Urinary bladder (tissue), 4 donors: ENCODE results near the gene FAM13A. TPM values are rescaled to one million over a fixed set of nuclear protein-coding genes. Genes with fewer than 3 reads are reported as not detected.
A peak's percentile ranks its signal among the peaks of the same experiment; 100 is the strongest.

Source experiments
- DNase-seq: peaks from one replicate; pipeline ENCODE4 v3.0.0-alpha.2; 2015; ENCODE audit errors: extremely low spot score
- H3K27ac ChIP-seq: one replicate; pipeline ENCODE4 v1.5.1; 2013; ENCODE audit warnings: low read depth, mild to moderate bottlenecking, moderate library complexity
- H3K36me3 ChIP-seq: one replicate; pipeline ENCODE4 v1.6.1; 2013; ENCODE audit warnings: mild to moderate bottlenecking, moderate library complexity; ENCODE audit not compliant: insufficient read depth
- H3K4me1 ChIP-seq: one replicate; pipeline ENCODE4 v1.6.1; 2013; ENCODE audit warnings: mild to moderate bottlenecking, moderate library complexity; ENCODE audit not compliant: insufficient read depth
- H3K4me3 ChIP-seq: one replicate; pipeline ENCODE4 v1.5.1; 2013; ENCODE audit warnings: low read depth, low read length
- WGBS: extraction: QIAGEN DNeasy Blood & Tissue Kit; methylation state at CpG from one replicate; pipeline ENCODE4 v1.1.7; 2013; 5-methylcytosine and 5-hydroxymethylcytosine counted together
- polyA plus RNA-seq: library from polyadenylated mRNA; stranded (reverse); fragments of 200-250 nt; gene quantifications from one replicate; pipeline ENCODE4 v1.2.3, GENCODE V29; 2013
- total RNA-seq: library from RNA; depleted of rRNA; stranded (reverse); fragments of >200 nt; gene quantifications from one replicate; pipeline ENCODE4 v1.2.3, GENCODE V29; 2014
- donor health status: healthy with polysubstance abuse.
- donor health status: healthy.

The FAM13A gene
- total and polyA plus RNA-seq, 2 donors: 21.9 to 85.3 TPM

DNA sequence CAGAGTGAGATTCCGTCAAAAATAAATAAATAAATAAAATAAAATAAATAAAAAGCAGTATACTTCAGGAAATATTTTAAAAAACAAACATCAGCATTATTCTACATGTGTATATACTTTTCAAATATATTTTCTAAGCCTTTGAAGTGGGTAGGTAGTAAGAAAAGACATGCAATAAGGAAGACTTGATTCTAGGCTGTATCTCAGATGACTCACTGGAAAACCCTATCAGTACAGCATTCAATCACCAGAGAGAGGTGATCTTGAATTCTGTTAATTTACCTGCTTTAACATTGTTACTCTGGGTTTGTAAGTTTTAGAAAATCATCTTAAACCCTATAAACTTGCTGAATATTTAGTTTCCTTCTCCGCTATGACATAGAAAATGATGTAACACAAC, 252.8 kb downstream of the FAM13A start:
- no peak overlapping the region for H3K4me3 ChIP-seq
- peaks cover 3% of the 10 kb centered on the region for H3K4me1 ChIP-seq
- WGBS: 88% methylated on average over 2 of the region's 2 CpGs
- DNase-seq: no peak
- no peak overlapping the region for H3K27ac ChIP-seq
- H3K36me3 ChIP-seq: no peaks in the 10 kb centered on the region

- 44% methylated on average over 5 of the region's 5 CpGs for WGBS
- no peak for DNase-seq
- H3K4me1 ChIP-seq: peaks cover 3% of the 10 kb centered on the region
- no peak overlapping the region for H3K4me3 ChIP-seq
- no peaks in the 10 kb centered on the region for H3K36me3 ChIP-seq
- no peak overlapping the region for H3K27ac ChIP-seq
Observed at GRCh38 chr4:88803600-88804096, 253.3 kb downstream of the FAM13A start.

DNA sequence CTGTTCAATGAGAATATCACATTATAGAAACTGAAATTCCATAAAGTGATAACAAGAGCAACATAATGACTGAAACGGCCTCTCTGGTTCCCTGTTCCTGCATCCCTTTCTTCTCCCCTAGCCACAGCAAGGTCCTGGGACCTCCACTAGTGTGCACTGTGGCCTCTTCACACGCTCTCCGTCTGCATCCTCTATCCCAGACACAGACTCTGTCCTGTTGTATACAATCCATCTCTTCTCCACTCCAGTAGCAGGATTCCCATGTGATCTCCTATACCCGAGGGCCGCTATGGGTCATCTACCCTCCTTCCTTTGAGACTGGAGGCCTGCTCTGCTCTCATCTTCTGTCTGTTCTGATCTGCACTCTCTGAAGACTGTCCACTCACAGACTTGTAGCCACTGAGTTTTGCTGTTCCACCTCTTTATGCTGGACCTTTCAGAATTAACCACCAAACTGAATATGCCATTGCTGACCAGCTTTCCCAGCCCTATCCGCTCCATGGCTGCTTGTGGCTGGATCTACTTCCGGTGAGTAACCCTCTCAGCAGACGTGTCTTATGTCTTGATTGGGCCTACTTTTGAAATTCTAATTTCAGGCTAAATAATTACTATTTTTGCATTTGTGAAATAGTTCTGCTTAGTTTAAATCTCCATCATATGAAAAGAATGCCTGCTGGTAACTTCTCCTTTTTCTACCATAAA, 254.2 kb downstream of the FAM13A start:
- WGBS: 89% methylated on average over 8 of the region's 8 CpGs
- Histone ChIP-seq H3K27ac (peak overlapping the region; percentile 2), H3K4me3 (no peak overlapping the region), H3K36me3 (peaks cover 1% of the 10 kb centered on the region), H3K4me1 (peaks cover 3% of the 10 kb centered on the region)
- DNase-seq: no peak

DNA sequence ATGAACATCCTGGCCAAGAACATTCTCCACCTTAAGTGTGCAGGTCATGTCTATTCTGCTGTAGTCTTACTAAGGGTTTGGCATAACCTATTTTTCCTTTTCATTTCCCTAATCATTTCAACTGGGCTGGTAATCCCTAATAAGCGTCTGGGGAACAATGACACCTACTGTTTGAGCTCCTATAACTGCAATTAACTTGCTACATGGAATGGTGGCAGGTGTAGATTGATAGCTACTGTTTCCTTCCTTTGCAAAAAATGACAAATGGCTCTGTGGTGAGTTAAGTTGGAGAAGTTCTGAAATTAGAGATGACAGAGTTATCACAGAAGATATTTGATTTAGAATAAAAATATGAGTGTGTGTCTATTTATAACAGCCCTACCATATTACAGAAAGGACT, 254.8 kb downstream of the FAM13A start:
- 76% methylated on average over 1 of the region's 1 CpG for WGBS
- H3K36me3 ChIP-seq: peaks cover 1% of the 10 kb centered on the region
- peaks cover 3% of the 10 kb centered on the region for H3K4me1 ChIP-seq
- no peak overlapping the region for H3K4me3 ChIP-seq
- no peak overlapping the region for H3K27ac ChIP-seq
- no peak for DNase-seq

DNA sequence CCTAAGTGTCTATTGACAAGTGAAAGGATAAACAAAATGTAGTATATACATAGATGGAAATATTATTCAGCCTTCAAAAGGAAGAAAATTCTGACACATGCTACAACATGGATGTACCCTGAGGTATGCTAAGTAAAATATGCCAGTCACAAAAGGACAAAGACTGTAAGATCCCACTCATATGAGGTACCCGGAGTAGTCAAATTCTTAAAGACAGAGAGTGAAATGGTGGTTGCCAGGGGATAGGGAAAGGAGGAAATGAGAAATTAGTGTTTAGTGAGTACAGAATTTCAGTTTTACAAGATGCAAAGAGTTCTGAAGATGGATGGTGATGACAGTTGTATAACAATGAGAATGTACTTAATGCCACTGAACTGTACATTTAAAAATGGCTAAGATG, 257.1 kb downstream of the FAM13A start:
- Histone ChIP-seq H3K4me1 (peaks cover 3% of the 10 kb centered on the region), H3K36me3 (peaks cover 1% of the 10 kb centered on the region), H3K4me3 (no peak overlapping the region), H3K27ac (no peak overlapping the region)
- no peak for DNase-seq
- WGBS: 99% methylated on average over 1 of the region's 1 CpG

DNA sequence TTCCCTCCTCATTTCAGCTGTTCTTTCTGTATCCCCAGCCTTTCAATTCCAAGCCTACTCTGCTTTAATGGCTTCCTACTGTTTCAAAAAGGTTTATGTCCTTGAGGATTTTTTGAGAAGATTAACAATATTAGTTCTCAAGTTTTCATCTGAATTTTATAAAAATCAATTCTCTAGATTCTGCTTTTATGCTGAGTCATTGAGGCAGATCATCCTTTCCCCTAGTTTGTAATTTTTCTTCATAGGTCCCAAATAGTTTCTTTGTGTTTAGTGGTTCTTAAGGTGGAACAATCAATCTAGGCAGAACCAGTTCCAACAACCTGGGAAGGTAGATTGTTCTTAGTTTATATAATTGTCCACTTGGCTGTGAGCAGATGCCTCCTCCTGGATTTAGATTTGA, 259.3 kb downstream of the FAM13A start:
- no peak for DNase-seq
- peaks cover 1% of the 10 kb centered on the region for H3K36me3 ChIP-seq

GRCh38 chr4:88796545-88796944, 260.4 kb downstream of the FAM13A start:
- Histone ChIP-seq H3K4me3 (no peak overlapping the region), H3K4me1 (no peaks in the 10 kb centered on the region), H3K27ac (no peak overlapping the region), H3K36me3 (peaks cover 1% of the 10 kb centered on the region)
- 94% methylated on average over 1 of the region's 1 CpG for WGBS
- DNase-seq: no peak

More for the DNA sequence above, 259.3 kb downstream of the FAM13A start:
- Histone ChIP-seq H3K27ac (no peak overlapping the region), H3K4me3 (no peak overlapping the region), H3K4me1 (peaks cover 3% of the 10 kb centered on the region)

DNA sequence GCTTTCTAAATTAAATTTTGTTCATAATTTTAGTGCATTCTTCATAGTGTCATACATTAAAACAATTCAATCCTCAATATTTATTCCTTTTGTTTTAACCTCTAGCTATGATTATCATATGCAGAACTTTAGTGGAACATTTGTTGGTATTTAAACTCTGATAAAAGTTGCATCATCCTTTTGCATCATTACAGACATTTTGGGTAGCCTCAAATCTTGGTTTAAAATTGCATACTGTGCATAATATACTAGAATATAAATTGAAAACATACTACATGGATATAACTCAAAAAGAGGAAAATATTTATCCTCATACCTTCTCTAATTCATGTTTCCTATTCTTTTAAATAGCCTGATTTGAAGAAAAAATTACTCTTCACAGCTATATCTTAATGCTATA, 262.0 kb downstream of the FAM13A start:
- Histone ChIP-seq H3K36me3 (peaks cover 1% of the 10 kb centered on the region), H3K4me1 (no peaks in the 10 kb centered on the region), H3K4me3 (no peak overlapping the region), H3K27ac (no peak overlapping the region)
- DNase-seq: no peak

DNA sequence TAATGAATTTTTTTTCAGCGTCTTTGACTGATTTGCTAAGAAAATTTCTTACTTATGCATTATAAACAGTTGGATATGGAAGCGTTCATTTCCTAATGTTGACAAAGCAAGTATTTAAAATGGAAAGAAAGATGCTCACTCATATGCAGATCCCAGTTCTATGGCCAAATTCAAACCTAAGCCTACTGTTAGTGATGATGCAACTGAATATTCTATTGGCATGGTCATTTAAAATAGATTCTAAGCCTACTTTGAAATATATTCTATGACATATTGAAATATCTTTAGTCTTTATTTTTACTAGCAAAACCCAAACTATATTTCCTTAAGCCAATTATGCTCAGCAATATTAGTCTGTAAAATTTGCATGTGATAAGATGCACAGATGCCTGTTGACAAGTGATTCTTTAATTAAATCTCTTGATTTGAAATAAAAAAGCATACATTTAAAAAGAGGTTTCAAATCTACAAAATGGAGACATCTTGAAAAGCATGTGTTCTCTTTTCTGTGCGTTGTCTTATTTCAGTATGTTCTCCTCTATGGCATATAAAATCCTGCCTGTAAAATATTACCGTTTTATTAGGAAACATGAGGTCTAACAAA, 262.8 kb downstream of the FAM13A start:
- Histone ChIP-seq H3K4me1 (no peaks in the 10 kb centered on the region), H3K27ac (no peak overlapping the region), H3K4me3 (no peak overlapping the region), H3K36me3 (peaks cover 3% of the 10 kb centered on the region)
- WGBS: 94% methylated on average over 4 of the region's 4 CpGs
- DNase-seq: no peak

DNA sequence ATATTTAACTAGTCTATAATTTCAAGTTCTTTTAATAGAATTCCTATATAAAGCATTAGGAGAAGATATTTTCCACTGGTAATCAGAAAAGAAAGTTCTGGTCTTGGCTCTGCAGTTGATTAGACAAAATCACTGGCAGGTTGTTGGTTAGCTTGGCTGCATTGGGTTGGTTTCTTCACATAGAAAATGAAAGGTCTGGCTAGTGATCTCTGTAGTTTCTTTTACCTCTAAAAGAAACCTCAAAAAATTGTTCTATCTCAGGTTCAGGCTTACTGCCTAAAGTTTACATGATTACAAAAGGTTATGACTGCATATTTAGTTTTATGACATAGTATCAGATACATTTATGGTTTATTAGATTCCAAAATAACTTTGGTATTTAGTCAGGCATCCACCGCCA, 263.5 kb downstream of the FAM13A start:
- H3K4me1 ChIP-seq: no peaks in the 10 kb centered on the region
- no peak overlapping the region for H3K27ac ChIP-seq
- 98% methylated on average over 1 of the region's 1 CpG for WGBS
- peaks cover 4% of the 10 kb centered on the region for H3K36me3 ChIP-seq
- H3K4me3 ChIP-seq: no peak overlapping the region
- no peak for DNase-seq

GRCh38 chr4:88792821-88793220, 264.2 kb downstream of the FAM13A start:
- 98% methylated on average over 1 of the region's 1 CpG for WGBS
- Histone ChIP-seq H3K4me3 (no peak overlapping the region), H3K36me3 (peaks cover 3% of the 10 kb centered on the region), H3K27ac (no peak overlapping the region), H3K4me1 (no peaks in the 10 kb centered on the region)
- DNase-seq: no peak

DNA sequence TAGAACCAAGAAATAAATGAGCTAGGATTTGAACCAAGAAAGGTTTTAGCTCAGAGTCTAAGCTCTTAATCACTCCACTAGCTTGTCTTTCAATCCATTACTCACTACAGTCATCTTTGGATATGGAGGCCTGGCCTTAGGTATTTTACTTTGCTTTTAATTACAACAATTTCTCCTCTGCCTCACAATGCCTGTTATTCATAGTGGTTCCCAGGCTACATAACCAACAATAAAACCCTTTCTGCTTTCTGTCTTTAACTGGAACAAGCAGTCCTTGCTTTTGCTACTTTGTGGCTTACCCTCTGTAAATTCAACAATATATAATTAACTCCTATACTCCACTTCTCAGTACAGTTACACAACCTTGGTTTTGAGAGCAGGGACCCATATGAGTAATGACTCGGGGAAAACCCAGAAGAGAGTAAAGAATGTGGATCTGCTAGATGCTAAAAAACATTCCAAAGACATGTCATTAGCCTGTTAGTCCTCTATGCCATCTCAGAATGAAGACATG, 264.7 kb downstream of the FAM13A start:
- 68% methylated on average over 1 of the region's 1 CpG for WGBS
- no peak overlapping the region for H3K27ac ChIP-seq
- H3K4me1 ChIP-seq: no peaks in the 10 kb centered on the region
- H3K4me3 ChIP-seq: no peak overlapping the region
- H3K36me3 ChIP-seq: peaks cover 3% of the 10 kb centered on the region
- no peak for DNase-seq

DNA sequence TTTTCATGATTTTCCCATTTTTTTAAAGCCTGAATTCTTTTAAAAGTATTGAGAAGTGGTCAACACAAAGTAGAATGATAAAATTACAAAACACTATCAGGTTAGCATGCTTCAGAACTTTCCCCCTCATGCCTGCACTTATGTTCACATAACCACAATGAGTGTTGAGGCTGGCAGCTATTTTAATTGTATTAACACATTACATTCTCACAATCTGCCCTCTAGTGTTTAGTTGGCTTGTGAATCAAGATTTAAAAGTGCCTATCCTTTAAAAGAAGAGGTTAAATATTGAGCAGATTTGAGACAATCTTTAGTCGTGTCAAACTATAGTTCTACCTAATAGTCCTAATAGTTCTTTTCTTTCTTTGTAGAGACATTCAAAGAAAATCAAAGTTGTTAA, 265.7 kb downstream of the FAM13A start:
- Histone ChIP-seq H3K27ac (no peak overlapping the region), H3K4me3 (no peak overlapping the region), H3K36me3 (peaks cover 3% of the 10 kb centered on the region), H3K4me1 (no peaks in the 10 kb centered on the region)
- no peak for DNase-seq
- 90% methylated on average over 1 of the region's 1 CpG for WGBS

DNA sequence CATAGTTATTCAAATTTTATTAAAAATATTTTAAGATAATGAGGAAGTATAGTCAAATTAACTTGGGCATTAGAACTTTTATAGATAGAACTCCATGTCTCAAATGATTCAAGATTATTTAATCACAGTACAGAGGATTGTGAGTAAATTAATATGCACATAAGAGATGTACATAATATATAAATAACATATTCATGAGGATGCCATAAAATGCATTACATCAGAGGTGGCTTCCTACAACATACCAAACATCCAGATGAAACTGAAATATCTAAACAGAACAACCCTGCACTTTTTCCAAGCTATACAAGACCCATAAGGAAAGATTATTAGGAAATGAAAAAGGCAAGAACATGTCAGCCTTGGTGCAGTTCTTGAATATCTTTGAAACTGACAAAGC, 268.1 kb downstream of the FAM13A start:
- DNase-seq: no peak
- peaks cover 5% of the 10 kb centered on the region for H3K36me3 ChIP-seq
- H3K27ac ChIP-seq: no peak overlapping the region
- no peaks in the 10 kb centered on the region for H3K4me1 ChIP-seq
- no peak overlapping the region for H3K4me3 ChIP-seq
